ENCODE measurements around the gene GARRE1. TPM values are rescaled to one million over a fixed set of nuclear protein-coding genes. Genes with fewer than 3 reads are reported as not detected.

The GARRE1 gene
- total RNA-seq, 2 experiments from 2014 or later: 69.7 to 72.0 TPM

- Mint-ChIP-seq H3K9me3 (no peaks in the 10 kb centered on the region), H3K4me3 (no peak overlapping the region), H3K4me1 (ENCODE audit: low read depth) (peaks cover 33% of the 10 kb centered on the region), H3K27me3 (no peaks in the 10 kb centered on the region), H3K27ac (peak overlapping the region; percentile 42), H3K36me3 (ENCODE audit: low read depth) (peaks cover 72% of the 10 kb centered on the region)
- no peak overlapping the region for H3K4me3 ChIP-seq (ENCODE audit: low read length)
- ATAC-seq (ENCODE audit: poor library complexity): no peak
- no peaks in the 10 kb centered on the region for H3K27me3 ChIP-seq (ENCODE audit: control insufficient read depth in 1 of 2, insufficient read depth in 2 of 2, low read length in 2 of 2)
- TF ChIP-seq CTCF (IDR thresholded peaks at IDR 0.05): no peak
- ChIA-PET CTCF (no interaction called here), POLR2A (no interaction called here)
- peaks cover 57% of the 10 kb centered on the region for H3K36me3 ChIP-seq (ENCODE audit: insufficient read depth, low read length)
- no peaks in the 10 kb centered on the region for H3K9me3 ChIP-seq (ENCODE audit: control insufficient read depth in 1 of 2, insufficient read depth in 1 of 2, low read length in 2 of 2)
- peaks cover 15% of the 10 kb centered on the region for H3K4me1 ChIP-seq (ENCODE audit: insufficient read depth, low read length)
- no peak for DNase-seq
- intact Hi-C loops (cut with DNase I, micrococcal nuclease): loop anchor here in 1 of 2 experiments (5.0 kb wide), 1 partner anchor 103 kb away; no protein-coding TSS in a partner anchor
- H3K27ac ChIP-seq (ENCODE audit: low read depth in 1 of 2, low read length in 2 of 2): no peak overlapping the region
Measured at GRCh38 chr19:34229721-34230120, 24.6 kb upstream of the GARRE1 start.

- Mint-ChIP-seq H3K4me3 (no peak overlapping the region), H3K36me3 (ENCODE audit: low read depth) (peaks cover 61% of the 10 kb centered on the region), H3K27me3 (no peaks in the 10 kb centered on the region), H3K27ac (no peak overlapping the region), H3K4me1 (ENCODE audit: low read depth) (peaks cover 23% of the 10 kb centered on the region), H3K9me3 (no peaks in the 10 kb centered on the region)
- DNase-seq (no peak), ATAC-seq (ENCODE audit: poor library complexity) (no peak)
- Histone ChIP-seq H3K36me3 (ENCODE audit: insufficient read depth, low read length) (peaks cover 46% of the 10 kb centered on the region), H3K4me3 (ENCODE audit: low read length) (no peak overlapping the region), H3K27ac (ENCODE audit: low read depth in 1 of 2, low read length in 2 of 2) (no peak overlapping the region), H3K27me3 (ENCODE audit: control insufficient read depth in 1 of 2, insufficient read depth in 2 of 2, low read length in 2 of 2) (no peaks in the 10 kb centered on the region), H3K4me1 (ENCODE audit: insufficient read depth, low read length) (peaks cover 9% of the 10 kb centered on the region), H3K9me3 (ENCODE audit: control insufficient read depth in 1 of 2, insufficient read depth in 1 of 2, low read length in 2 of 2) (no peaks in the 10 kb centered on the region)
- ChIA-PET POLR2A (no interaction called here), CTCF (no interaction called here)
- intact Hi-C loops (cut with DNase I, micrococcal nuclease): loop anchor here in 1 of 2 experiments (5.0 kb wide), 1 partner anchor 101 kb away; no protein-coding TSS in a partner anchor
- no peak for TF ChIP-seq CTCF (IDR thresholded peaks at IDR 0.05)
Measured at GRCh38 chr19:34230820-34231219, 23.5 kb upstream of the GARRE1 start.

- H3K9me3 Mint-ChIP-seq: no peaks in the 10 kb centered on the region
- H3K4me3 Mint-ChIP-seq: no peak overlapping the region
- H3K36me3 Mint-ChIP-seq (ENCODE audit: low read depth): peaks cover 55% of the 10 kb centered on the region
- no peaks in the 10 kb centered on the region for H3K27me3 ChIP-seq (ENCODE audit: control insufficient read depth in 1 of 2, insufficient read depth in 2 of 2, low read length in 2 of 2)
- no peaks in the 10 kb centered on the region for H3K27me3 Mint-ChIP-seq
- no peak for ATAC-seq (ENCODE audit: poor library complexity)
- ChIA-PET POLR2A (interaction anchor here (2.0 kb wide), 1 partner anchor 37 kb away, joined by 7 read pairs; no protein-coding TSS in a partner anchor), CTCF (no interaction called here)
- peaks cover 39% of the 10 kb centered on the region for H3K36me3 ChIP-seq (ENCODE audit: insufficient read depth, low read length)
- peaks cover 23% of the 10 kb centered on the region for H3K4me1 Mint-ChIP-seq (ENCODE audit: low read depth)
- H3K27ac Mint-ChIP-seq: no peak overlapping the region
- no peak for TF ChIP-seq CTCF (IDR thresholded peaks at IDR 0.05)
- intact Hi-C loops (cut with DNase I, micrococcal nuclease): loop anchor here in 1 of 2 experiments (5.0 kb wide), 1 partner anchor 101 kb away; no protein-coding TSS in a partner anchor
- H3K9me3 ChIP-seq (ENCODE audit: control insufficient read depth in 1 of 2, insufficient read depth in 1 of 2, low read length in 2 of 2): no peaks in the 10 kb centered on the region
- peaks cover 6% of the 10 kb centered on the region for H3K4me1 ChIP-seq (ENCODE audit: insufficient read depth, low read length)
- no peak for DNase-seq
- H3K4me3 ChIP-seq (ENCODE audit: low read length): no peak overlapping the region
- no peak overlapping the region for H3K27ac ChIP-seq (ENCODE audit: low read depth in 1 of 2, low read length in 2 of 2)
Measured at GRCh38 chr19:34231439-34231838, 22.9 kb upstream of the GARRE1 start.

Data from CD4-positive, alpha-beta T cell (primary cell).